Islet precursor cell (in vitro differentiated cells): Measurements from ENCODE around the gene MUC5AC.
A peak's percentile ranks its signal among the peaks of the same experiment; 100 is the strongest.
"Not testable (repeated sequence)": the region's sequence is repeated elsewhere in the genome, so short reads cannot be mapped to it uniquely, and the experiment has no call there.

Experiments used
- DNase-seq: peaks from one replicate; pipeline ENCODE4 v3.0.0-alpha.2; 2018

The MUC5AC gene

DNA sequence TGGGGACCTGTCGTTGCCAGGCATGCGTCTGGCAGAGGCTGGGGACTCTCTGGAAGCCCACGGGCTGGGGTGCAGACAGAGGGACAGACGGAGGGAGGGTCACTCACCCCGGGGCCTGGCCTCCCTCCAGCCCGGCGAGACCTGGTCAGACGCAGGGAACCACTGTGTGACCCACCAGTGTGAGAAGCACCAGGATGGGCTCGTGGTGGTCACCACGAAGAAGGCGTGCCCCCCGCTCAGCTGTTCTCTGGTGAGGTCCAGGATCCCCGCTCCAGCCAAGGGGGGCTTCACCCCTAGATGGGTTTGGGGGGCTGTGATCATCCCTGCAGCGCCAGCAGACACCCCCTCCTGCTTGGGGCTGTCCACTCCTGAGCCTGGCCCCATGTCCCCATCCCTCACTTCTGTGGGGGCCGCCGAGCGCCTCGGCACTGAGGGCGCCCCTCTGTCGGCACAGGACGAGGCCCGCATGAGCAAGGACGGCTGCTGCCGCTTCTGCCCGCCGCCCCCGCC, 41.5 kb downstream of the MUC5AC start:
- no peak for DNase-seq

DNA sequence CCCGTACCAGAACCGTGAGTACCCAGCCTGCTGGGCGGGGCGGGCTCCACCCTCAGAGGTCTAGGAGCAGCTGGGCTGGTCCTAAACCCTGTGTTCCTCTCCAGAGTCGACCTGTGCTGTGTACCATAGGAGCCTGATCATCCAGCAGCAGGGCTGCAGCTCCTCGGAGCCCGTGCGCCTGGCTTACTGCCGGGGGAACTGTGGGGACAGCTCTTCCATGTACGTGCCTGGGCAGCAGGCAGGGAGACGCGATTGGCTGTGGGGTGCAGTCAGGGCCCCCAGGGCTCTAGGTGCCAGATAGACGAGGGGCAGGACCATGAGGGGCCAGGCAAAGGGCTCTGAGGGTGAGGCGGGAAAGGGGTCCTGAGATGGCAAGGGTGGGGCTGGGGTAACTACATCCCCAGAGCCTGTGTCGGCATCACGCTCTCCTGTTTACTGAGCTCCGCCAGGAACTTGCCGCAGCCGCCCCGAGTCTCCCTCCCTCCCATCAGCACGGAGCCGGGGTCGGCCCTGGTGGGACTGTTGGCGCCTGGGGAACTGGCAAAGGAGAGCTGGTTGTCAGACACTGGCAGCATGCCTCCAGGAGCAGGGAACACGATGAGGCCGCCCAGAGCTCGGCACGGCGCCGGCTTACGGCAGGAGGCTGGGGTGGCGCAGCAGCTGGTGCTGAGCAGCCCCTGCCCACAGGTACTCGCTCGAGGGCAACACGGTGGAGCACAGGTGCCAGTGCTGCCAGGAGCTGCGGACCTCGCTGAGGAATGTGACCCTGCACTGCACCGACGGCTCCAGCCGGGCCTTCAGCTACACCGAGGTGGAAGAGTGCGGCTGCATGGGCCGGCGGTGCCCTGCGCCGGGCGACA, 42.2 kb downstream of the MUC5AC start:
- peak; percentile 45 for DNase-seq

DNA sequence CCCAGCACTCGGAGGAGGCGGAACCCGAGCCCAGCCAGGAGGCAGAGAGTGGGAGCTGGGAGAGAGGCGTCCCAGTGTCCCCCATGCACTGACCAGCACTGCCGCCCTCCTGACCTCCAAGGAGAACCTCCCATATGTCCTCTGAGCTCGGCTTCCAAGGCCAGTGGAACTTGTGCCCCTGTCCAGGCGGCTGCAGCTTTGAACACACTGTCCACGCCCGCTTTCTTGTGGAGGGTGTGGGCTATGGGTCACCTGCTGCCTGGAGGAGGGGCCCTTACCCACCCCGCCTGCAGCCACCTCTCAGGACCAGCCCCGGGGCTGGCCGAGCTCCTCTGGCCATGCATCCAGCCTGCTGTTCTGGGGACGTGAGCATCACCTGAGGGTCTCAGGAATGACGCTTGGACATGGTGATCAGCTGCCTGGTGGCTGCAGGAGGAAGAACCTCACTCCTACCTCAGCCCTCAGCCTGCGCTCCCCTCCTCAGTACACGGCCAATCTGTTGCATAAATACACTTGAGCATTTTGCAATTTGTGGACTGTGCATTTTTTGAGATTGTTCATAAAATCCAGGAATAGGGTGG, 42.9 kb downstream of the MUC5AC start:
- DNase-seq = peak; percentile 45

DNA sequence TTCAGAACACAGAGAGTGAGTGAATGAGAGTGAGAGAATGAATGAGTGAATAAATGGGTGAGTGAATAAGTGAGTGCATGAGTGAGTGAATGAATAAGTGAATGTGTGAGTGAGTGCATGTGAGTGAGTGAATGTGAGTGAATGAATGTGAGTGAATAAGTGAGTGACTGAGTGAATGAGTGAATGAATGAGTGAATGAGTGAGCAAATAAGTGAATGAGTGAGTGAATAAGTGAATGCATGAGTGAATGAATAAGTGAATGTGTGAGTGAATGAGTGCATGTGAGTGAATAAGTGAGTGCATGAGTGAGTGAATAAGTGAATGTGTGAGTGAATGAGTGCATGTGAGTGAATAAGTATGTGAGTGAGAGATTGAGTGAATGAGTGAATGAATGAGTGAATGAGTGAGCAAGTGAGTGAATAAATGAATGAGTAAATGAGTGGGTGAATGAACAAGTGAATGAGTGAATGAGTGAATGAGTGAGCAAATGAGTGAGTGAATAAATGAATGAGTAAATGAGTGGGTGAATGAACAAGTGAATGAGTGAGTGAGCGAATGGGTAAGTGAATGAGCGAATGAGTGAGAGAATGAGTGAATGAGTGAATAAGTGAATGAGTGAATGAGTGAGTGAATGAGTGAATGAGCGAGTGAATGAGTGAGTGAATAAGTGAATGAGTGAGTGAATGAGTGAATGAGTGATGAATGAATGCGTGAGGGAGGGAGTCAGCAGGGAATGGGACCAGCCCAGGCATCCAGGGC, 43.8 kb downstream of the MUC5AC start:
- no peak for DNase-seq

DNA sequence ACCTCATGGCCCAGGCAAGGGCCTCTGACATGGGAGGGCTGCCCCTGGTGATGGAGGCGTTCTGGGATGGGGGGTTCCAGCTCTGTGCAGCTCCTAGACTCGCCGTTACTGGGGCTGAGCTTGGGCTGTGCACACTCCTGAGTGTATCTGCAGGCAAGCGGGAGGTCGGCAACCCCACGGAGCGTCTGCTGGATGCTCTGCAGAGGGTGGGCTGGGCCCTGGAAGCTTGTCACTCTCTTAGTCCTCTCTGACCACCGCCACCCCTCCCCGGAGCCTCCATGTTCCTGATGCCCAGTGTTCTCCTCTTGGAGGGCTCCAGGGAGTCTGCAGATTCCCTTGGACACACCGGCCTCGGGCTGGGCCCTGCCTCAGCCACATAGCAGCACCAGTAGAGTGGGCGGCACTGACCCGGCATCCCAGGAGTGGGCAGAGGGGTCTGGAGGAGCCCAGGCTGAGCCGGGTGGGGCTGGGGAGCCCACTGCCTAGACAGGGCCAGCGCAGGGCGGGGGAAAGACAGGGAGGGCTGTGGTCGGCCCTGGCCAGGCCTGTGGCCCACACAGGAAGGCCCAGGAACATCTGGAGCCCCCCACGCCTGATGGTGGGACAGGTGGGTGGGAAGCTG, 44.5 kb downstream of the MUC5AC start:
- peak; percentile 51 for DNase-seq

DNA sequence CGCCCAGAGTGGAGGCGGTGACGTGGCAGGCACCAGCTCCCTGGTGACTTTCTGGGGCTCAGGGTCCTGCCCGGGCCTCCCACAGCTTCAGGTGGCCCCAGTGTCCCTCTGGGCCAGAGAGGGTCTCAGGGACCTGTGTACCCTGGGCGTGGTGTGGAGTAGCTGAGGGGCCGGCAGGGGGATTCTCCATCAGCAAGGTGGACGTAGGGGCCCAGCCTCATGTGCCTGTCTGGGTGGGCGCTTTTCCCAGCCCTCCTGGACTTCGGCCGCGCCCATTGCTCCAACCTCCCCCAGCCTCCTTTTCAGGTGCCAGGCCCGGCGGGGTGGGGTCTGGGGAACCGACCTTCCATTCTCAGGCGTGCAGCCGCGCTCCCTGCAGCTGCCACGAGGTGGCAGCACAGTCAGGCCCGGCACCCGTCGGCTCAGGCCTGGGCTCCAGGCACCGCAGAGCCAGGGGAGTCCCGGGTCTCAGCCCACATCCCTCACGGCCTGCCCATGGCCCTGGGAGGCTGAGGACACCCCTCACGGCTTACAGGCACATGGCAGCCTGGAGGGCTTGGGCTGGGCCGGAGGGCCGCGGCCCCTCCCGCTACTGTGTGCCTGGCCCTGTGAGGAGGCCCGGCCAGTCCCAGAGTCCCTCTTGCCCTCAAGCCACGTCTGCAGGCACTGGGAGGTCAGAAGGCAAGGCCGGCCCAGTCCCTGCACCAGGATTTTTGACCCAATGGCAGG, 45.2 kb downstream of the MUC5AC start:
- DNase-seq = peak; percentile 82

DNA sequence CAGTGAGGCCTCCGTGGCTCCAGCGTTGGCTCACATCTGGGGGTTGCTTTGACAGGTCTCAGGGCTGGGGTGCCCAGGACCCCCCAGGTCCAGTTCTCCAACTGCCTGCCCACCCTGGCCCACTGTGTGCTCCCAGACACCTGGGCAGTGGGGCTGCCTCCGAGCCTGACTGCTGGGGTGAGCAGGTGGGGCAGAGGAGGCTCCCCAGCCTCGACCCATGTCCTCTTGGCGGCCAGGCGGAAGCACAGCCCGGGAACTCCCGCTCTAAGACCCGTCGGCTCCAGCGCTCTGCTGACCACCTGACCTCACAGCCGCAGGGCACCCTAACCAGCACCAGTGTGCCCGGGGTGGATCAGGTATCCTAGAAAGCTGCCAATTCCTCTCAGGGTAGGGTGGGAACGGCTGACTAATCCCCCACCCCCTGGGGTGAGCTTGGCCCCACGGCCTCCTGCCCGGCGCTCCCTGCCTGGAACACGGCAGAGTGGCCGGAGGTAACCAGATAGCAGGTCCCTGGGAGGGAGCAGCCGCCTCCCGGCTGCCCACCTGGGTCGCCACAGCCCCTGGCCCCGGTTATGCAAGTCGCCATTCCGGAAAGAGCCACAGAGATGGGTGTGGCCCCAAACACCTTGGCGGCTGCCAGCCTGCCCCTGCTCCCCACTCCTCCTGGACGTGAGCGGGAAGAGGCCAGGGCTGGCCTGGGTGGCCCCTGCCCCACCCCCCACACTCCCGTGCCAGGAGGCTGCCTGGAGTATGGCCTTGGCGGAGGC, 45.9 kb downstream of the MUC5AC start:
- peak; percentile 36 for DNase-seq

DNA sequence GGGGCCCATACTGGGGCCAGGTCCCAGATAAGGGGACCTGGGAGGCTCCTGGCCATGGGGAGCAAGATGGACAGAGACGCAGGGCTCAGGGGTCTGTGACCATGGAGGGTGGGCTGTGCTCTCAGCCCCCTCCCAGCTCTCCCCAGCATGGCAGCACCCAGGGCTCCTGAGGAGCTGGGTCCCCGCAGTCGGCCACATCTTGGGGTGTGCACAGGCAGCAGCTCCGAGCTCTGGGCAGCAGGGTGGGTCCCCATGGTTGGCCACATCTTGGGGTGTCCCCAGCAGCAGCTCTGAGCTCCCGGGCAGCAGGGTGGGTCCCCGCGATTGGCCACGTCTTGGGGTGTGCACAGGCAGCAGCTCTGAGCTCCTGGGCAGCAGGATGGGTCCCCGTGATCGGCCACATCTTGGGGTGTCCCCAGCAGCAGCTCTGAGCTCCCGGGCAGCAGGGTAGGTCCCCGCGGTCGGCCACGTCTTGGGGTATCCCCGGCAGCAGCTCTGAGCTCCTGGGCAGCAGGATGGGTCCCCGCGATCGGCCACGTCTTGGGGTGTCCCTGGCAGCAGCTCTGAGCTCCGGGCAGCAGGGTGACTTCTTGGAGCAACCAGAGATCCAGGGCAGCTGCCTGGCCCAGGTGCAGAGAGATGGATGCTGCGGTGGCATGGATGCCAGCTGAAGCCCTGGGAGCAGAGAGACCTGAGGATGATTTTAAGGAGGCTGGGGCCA, 46.8 kb downstream of the MUC5AC start:
- DNase-seq = peak; percentile 40

DNA sequence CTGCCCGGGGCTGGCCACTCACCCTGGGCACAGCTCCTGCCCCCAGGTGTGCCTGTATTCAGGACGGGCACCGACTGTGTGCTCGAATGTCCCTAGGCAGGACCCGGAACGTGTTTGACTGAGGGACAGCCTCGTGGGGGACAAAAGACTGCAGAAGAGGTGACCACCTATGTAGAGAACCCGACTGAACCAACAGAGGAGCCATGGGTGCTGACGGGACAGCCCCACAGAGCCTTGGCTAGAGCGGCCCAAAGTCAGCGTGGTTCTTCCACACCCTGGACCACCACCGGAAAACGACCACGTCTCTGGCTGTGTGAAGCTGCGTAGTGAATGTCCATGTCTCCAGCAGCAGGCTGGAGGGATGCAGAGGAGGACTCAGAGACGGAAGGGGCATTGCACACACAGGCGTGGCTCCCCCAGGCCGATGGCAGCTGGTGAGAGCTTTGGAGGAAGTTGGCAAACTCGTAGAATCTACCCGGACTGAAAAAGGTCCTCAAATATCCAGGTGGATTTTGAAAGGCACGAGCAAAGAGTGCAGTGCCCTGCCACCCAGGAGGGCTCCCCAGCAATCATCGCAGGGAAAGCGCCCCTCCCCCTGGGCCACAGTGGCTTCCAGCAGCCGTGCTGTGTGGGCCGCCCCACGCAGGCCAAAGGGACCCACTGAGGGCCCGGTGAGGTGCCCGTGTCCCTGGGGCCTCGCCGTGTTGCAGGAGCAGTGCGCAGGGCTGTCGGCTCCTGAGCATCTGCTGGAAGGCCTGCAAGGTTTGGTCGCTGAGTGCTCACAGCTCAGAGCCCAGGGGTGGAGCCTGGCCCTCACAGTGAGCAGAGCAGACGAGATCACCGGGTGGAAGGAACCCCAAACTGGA, 47.6 kb downstream of the MUC5AC start:
- peak; percentile 51 for DNase-seq

DNA sequence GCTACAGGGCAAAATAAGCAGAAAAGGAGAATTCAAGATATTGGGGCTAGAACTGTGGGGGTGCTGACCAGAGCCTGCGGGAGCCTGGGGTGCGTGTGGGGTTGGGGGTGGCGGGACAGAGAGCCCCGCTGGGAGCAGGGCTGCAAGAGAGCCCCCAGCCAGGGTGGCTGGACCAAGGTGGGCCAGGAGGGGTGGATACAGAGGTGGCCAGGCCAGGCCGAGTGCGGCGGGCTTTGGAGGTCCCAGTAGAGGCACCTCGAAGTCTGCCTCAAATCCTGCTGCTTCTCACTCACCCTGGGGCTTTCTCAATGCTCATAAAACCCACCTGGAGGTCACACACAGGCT, 48.2 kb downstream of the MUC5AC start:
- no peak for DNase-seq

DNA sequence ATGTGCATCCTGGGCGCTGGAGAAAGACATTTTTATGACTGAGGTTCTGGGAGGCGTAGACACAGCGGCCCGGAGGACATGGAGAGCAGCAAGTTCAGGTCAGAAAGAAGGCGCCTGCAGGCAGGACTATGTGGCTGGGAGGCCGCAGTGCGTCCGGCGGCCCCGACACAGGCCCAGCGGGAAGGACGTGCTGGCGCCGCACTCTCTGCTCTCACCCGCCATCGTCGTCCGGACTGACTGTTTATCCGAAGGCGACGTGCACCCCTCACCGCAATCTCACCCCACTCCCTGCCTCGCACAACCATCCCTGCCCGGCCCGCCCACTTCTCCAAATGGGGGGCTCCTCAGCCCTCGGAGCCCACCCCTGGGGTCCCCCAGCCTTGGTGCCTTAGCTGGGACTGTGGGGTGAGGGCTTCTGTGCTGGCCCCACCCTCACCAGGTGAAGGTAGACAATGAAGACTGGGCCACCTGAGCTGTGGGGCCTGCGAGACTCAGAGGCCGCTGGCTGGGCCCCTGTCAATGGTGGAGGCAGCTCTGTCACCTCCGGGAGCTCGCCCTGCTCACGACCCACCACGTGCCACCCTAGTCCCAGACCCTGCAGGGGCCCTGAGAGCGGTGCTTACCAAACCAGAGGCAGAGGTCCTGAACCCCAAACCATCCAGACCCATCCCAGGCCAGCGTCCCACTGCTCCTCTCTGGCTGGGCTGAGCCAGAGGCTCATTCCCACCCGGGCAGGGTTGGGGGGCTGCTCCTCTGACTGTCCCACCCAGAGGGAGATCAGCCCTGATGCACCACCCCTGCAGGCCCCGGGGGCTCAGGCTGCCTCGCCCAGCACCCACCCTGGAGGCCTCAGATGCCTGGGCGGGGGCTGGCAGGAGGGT, 48.9 kb downstream of the MUC5AC start:
- peak; percentile 41 for DNase-seq

DNA sequence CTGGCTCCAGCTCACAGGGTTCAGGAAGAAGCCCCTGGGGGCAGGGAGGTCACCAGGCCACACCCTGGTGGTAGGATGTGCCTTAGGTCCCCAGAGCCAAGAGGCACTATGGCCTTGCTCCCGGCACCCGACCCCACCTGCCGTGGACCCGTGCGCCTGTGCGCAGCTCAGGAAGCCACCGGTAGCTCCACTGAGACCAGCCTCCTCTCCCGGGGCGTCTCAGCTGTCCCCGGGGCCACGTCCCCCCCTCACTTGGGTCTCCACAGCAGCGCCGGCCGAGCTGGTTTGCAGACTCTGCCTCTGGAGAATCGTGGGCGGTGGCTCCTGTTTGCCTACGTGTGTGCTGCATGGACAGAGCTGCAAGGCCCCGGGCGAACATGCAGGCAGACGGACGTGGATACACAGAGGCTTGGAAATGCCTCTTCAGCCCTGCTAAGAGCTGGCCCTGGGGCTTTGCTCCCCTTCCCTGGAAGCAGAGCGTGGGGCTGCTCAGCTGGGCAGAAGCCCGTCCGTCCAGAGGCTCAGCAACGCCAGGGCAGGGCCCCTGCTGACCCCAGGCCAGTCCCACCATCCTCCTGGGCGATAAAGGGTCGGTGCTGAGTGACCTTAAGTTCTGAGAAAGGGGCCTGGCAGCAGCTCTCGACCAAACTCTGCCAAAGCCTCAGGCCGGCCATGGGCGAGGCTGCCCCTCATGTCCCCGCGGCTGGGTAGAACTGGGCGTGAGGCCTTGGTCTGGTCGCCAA, 49.8 kb downstream of the MUC5AC start:
- peak; percentile 47 for DNase-seq

DNA sequence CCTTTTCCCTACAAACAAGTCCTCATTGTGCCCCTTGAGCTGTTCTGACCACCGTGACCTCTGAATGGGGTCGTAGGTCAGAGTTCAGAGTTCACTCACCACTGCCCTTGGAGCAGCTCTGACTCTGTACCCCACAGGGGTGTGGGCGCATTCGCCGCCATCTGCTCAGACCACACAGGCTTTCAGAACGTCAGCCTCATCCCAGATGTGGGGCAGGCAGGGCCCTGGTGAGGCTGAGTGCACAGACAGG, 50.3 kb downstream of the MUC5AC start:
- no peak for DNase-seq

DNA sequence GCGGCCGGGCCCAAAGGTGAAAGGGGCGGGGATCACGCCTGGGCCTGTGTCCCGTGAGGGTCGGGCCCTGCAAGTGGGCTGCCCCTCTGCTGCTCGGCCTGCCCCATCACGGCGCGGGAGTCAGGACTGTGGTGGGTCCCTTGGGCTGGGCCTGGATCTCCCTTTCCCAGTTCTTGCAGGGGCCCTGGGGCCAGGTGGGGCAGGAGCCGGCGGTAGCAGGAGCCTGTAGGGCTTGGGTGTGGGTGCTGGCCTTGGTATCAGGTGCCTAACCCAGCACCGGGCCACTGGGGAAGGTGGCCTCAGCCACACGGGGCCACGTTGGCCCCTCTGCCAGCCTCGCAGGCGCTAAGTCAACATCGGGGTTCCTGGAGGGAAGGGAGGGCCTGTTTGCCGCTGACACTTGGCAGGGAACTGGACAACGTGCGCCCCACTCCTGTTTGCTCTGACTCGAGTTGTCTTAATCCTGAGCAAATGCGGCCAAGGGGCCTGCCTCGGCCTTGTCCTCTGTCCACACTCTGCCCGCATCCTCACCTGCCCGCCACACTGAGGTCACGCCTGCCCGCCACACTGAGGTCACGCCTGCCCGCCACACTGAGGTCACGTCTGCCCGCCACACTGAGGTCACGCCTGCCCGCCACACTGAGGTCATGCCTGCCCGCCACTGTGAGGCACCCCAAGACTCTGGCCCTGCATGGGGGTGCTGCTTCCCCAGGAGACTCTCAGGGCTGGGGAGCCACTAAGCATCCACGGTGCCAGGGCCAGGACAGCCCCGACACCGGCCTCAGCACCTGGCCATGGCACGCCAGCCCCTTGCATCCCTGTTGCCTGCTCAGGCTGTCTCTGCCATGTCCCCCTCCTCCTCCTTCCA, 50.9 kb downstream of the MUC5AC start:
- DNase-seq = peak; percentile 51

DNA sequence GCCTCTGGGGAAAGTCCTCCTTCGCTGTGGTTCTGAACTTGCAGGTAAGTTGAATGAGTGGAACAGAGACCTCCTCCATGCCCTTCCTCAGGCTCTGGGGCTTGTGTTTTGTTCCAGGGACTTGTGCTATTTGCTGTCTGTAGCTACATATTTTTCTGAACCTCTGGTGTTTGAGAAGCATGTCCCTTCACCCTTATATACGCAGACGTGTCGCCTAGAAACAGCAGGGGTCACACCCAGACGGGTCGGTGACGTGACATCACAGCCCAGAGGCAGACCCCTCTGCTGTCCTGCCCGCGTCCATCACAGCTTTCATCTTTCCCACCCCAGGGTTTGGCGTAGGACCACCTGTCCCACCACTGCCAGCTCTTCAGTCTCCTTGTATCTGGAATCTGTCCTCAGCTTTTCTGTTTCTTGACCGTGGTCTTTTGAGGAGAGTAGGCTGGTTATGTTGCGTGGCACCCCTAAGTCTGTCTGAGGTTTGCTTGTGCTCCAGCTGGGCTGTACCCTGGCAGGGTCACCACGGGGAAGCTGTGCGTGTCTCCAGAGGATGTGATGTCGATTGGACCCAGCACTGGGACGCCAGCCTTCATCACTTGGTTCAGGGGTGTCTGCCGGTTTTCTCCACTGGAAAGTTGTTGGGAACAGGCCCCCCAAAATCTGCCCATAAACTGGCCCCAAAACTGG, 51.8 kb downstream of the MUC5AC start:
- DNase-seq = no peak

DNA sequence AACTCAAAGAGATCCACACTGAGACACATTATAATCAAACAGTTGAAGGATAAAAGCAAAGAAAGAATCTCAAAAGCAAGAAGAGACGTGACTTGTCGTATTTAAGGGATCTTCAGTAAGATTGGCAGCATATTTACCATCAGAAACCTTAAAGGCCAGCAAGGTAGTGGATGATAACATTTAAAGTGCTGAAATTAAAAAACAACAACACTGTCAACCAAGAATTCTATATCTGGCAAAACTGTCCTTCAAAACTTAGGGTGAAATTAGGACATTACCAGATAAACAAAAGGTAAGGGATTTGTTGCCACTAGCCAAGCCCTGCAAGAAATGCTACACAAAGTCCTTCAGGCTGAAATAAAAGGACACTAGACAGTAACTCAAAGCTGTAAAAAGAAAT, 54.1 kb downstream of the MUC5AC start:
- no peak for DNase-seq

DNA sequence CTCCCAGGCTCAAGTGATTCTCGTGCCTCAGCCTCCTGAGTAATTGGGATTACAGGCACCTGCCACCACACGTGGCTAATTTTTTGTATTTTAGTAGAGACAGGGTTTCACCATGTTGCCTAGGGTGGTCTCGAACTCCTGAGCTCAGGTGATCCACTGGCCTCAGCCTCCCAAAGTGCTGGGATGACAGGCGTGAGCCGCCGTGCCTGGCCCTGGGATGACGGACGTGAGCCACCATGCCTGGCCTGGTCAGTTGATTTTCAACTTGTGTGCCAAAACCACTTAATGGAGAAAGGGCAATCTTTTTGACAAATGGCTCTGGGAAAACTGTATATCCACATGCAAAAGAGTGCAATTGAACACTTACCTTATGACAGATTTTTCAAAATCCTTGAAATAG, 58.1 kb downstream of the MUC5AC start:
- not testable (repeated sequence) for DNase-seq
